Globus pallidus (tissue), 1 donor: ENCODE data around the gene LAT.
"Not testable (repeated sequence)": the region's sequence is repeated elsewhere in the genome, so short reads cannot be mapped to it uniquely, and the experiment has no call there.

Experiments used
- DNase-seq: peaks from one replicate; pipeline ENCODE4 v3.0.0-alpha.2; 2015; ENCODE audit warnings: low spot score

Gene LAT

DNA sequence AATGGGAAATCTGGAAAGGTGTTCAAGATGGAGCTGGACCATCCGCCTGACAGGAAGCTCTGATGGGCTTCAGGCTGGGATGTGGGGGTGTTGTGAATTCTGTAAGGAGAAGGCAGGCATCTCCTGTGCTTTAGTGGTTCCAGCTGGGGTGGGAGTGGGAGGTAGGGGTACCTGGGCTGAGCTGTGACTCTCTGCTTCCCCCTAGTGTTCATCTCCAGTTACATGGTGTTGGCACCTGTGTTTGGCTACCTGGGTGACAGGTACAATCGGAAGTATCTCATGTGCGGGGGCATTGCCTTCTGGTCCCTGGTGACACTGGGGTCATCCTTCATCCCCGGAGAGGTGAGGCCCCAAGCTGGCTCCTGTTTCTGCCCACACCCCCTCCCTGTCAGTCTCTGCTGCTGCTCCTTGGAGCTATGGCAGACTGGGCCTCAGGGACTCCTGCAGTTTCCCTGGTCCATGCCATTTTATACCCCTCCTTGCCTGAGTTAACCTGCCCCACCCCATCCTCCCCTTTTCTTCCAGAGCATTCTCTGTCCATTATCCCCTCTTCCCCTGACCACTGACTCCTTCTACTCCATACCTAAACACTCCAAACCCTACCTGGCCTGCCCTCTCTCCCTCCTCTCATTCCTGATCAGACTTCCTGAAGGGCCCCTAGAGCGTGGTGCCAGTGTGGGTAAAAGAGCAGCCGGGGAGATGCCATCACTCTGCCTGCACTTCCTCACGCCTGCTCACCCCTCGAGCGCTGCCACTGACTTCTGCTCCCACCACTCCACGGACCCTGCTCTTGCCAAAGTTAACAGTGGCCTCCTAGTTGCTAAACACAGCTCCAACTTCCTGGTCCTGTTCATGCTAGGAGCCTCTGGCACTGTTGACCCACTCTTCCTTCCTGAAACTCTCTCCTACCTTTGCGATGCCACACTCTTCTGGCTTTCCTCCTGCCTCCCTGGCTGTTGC is 6.9 kb upstream of the LAT start:
- no peak for DNase-seq

GRCh38 chr16:28980330-28980729 is 4.5 kb upstream of the LAT start:
- not testable (repeated sequence) for DNase-seq

GRCh38 chr16:28980929-28981328 is 3.9 kb upstream of the LAT start:
- no peak for DNase-seq

DNA sequence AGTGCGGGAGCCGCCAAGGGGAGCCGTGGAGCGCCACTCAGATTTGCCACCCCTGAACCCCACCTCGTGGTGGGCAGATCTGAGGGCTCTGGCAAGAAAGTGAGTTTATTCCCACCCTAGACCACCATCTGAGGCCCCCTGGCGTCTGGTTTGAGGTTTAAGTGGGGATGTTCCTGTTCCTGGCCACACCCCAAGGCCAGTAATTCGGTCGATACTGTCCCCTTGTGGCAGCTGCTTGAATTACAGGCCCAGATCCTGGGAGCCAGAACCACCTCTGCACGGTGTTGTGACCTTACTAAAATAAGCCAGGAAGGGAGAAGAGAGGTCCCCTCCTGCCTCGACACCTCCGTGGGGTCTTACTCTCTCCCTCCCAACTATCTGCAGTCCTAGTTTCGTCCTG is 3.3 kb upstream of the LAT start:
- DNase-seq, result no peak

DNA sequence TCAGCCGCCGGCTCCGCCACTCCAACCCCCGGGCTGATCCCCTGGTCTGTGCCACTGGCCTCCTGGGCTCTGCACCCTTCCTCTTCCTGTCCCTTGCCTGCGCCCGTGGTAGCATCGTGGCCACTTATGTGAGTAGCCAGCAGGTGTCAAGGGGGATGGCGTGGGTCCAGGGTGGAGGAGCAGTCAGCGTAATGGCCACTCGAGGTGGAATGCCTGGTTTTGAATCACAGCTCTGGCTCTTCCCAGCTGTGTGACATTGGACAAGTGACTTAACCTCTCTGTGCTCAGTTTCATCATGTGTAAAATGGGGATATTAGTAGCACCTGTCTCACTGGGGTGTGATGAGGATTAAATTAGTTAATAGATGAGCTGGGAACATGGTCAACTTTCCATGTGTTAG is 2.4 kb upstream of the LAT start:
- no peak for DNase-seq

GRCh38 chr16:28982949-28983348 is 1.9 kb upstream of the LAT start:
- DNase-seq, result no peak

DNA sequence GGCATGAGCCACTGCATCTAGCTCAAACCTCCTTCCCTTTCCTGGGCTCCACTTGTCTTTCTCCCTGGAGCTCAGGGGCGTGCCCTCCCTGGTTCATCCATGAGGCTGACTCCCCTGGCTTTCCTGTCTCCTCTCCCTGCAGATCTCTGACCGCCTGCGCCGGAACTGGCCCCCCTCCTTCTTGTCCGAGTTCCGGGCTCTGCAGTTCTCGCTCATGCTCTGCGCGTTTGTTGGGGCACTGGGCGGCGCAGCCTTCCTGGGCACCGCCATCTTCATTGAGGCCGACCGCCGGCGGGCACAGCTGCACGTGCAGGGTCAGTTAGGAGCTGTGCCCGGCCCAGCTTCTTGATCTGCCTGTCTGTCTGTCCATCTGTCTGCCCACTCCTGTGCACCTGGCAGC is 1.2 kb upstream of the LAT start:
- DNase-seq, result no peak

GRCh38 chr16:28984091-28984490 is 761 bp upstream of the LAT start:
- DNase-seq, result no peak

GRCh38 chr16:28985211-28986041 is 574 bp downstream of the LAT start:
- no peak for DNase-seq

GRCh38 chr16:28986046-28986445 is 1.2 kb downstream of the LAT start:
- DNase-seq, result no peak

- DNase-seq, result no peak
Observed at GRCh38 chr16:28986492-28986891, 1.6 kb downstream of the LAT start.

DNA sequence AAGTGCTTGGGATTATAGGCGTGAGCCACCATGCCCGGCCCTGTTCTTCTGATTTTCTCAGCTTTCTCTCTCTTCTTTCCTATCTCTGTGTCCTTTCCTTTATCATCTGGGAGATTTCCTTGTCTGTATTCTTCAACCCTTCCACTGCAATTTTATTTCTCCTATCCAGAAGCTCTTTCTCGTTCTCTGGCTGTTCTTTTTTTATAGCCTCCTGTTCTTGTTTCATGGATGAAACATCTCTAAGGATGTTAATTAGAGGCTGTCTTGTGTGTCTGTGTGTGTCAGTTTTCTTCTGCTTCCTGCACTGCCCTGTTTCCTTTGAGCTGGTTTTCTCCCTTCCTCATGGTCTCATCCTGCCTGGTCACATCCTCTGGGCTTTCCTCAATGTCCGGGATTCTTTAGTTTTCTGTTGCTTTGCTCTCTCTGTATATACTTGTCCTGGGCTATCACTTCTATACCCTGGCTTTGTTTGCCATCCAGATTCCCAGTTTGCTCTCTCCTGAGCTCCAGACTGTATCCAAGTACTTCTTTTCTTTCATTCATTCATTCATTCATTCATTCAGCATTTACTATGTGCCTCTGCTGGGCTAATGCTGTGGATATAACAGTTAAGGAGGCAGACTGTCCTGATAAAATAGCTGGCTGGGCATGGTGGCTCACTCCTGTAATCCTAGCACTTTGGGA is 2.5 kb downstream of the LAT start:
- no peak for DNase-seq

DNA sequence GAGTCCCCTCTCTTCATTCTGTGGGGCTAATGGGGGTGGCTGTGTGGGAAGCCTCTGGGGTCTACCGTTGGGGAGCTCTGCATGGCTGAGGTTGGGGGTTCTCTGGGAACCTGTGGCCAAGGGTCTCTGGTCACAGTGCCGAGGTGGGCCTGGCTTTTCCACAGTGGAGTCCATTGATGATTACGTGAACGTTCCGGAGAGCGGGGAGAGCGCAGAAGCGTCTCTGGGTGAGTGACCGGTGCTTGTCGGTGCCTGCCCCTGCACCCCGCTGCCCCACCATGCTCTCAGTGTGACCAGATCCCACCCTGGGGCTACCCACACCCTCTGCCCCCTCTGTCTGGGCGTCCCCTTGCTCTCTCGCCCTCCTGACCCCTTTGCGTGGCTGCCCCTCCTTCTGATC is 4.5 kb downstream of the LAT start:
- no peak for DNase-seq

GRCh38 chr16:28990375-28991040 is 5.7 kb downstream of the LAT start:
- no peak for DNase-seq

DNA sequence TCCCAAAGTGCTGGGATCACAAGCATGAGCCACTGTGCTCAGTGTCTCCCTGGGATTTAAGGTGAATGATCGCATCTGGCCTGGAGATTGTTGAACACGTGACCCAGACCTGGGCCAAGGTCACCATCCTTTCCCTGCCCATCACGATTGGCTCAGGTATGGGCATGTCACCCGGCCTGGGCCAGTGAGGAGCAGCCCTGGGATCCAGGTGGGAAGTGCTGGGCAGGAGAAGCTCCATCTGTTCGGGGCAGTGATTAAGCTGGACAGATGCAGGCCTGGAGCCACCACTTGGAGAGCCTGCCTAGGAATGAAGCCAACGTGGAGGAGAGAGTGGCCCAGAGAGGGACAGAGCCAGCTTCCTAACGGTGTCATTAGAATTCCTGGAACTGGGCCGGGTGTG is 6.8 kb downstream of the LAT start:
- no peak for DNase-seq

DNA sequence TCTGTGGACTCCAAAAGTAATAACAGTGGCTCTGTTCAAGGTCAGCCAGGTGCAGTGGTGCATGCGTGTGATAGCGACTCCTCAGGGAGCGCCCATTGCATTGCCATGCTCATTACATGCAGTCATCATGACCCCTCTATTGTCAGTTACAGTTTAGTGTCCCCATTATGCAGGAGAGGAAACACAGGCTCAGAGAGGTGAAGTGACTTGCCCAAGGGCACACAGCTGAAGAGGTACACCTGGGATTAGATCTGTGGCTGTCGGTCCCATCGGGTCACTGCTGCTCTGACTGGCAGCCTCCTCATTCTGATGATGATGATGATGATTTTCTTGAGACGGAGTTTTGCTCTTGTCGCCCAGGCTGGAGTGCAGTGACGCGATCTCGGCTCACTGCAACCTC is 7.6 kb downstream of the LAT start:
- no peak for DNase-seq

GRCh38 chr16:28998837-28999236 is 14.0 kb downstream of the LAT start:
- DNase-seq, result no peak

DNA sequence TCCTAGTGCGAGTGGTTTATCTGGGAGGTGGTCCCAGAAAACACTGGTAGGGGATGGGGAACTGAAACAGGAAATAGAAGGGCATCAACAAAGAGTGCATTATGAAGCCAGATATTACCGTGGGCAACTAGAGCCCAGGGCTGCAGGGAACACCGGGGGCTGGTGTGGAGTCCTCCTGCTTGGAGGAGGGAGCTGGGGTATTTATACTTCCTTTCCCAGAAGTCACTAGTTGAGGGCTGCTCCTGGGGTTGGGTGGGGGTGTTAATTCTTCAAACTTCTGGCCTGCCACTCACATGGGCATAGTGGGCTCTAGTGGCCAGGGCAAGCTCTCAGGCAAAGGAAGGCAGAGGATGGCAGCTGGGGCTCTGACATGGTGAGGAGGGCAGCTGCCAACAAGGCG is 14.7 kb downstream of the LAT start:
- no peak for DNase-seq

GRCh38 chr16:29000019-29000418 is 15.2 kb downstream of the LAT start:
- DNase-seq, result no peak

- not testable (repeated sequence) for DNase-seq
Observed at GRCh38 chr16:29004496-29005139, 19.8 kb downstream of the LAT start.
